ENCODE results near the gene CNOT4. TPM values are rescaled to one million over a fixed set of nuclear protein-coding genes. Genes with fewer than 3 reads are reported as not detected.

The CNOT4 gene
- total RNA-seq, 4 donors from 2014 or later: 17.8 to 35.0 (median 26.2) TPM

GRCh38 chr7:135320268-135320667 is 189.6 kb downstream of the CNOT4 start:
- peak overlapping the region in 2 of 4 donors; percentile 7 to 29 for H3K27ac ChIP-seq
- H3K4me1 ChIP-seq: peaks cover 0 to 21% (median 3%) of the 10 kb centered on the region in 3 donors
- H3K9me3 ChIP-seq: no peaks in the 10 kb centered on the region
- H3K27me3 ChIP-seq: no peaks in the 10 kb centered on the region
- peak; percentile 50 for ATAC-seq
- H3K4me3 ChIP-seq: no peak overlapping the region
- TF ChIP-seq CTCF (IDR thresholded peaks at IDR 0.05) (no peak), POLR2A (IDR thresholded peaks at IDR 0.05) (no peak), POLR2AphosphoS5 (IDR thresholded peaks at IDR 0.05) (peak; percentile 35), EP300 (IDR thresholded peaks at IDR 0.05) (no peak)
- no peaks in the 10 kb centered on the region for H3K36me3 ChIP-seq
- 5 to 9% methylated on average over 4 of the region's 8 CpGs for WGBS, 2 donors (ENCODE audit: low coverage in 1 of 2)

GRCh38 chr7:135317676-135318325 is 192.1 kb downstream of the CNOT4 start:
- 53 to 72% methylated on average over 5 to 6 of the region's 10 CpGs for WGBS, 2 donors (ENCODE audit: low coverage in 1 of 2)
- ATAC-seq: peak; percentile 48
- Histone ChIP-seq H3K27ac (peak overlapping the region in 2 of 4 donors; percentile 15 to 35), H3K9me3 (no peaks in the 10 kb centered on the region), H3K4me3 (no peak overlapping the region), H3K27me3 (no peaks in the 10 kb centered on the region), H3K36me3 (no peaks in the 10 kb centered on the region), H3K4me1 (peaks cover 0 to 21% (median 3%) of the 10 kb centered on the region in 3 donors)
- no peak for TF ChIP-seq POLR2AphosphoS5 (IDR thresholded peaks at IDR 0.05)
- no peak for TF ChIP-seq CTCF (IDR thresholded peaks at IDR 0.05)
- TF ChIP-seq EP300 (IDR thresholded peaks at IDR 0.05): no peak
- TF ChIP-seq POLR2A (IDR thresholded peaks at IDR 0.05): no peak

GRCh38 chr7:135316648-135317313 is 193.1 kb downstream of the CNOT4 start:
- ATAC-seq: no peak
- no peak overlapping the region for H3K4me3 ChIP-seq
- no CpG with 5 or more reads among the region's 8 CpGs for WGBS, 2 donors (ENCODE audit: low coverage in 1 of 2)
- H3K27me3 ChIP-seq: no peaks in the 10 kb centered on the region
- peak overlapping the region in 1 of 4 donors; percentile 15 for H3K27ac ChIP-seq
- H3K4me1 ChIP-seq: peaks cover 0 to 19% (median 3%) of the 10 kb centered on the region in 3 donors
- H3K9me3 ChIP-seq: no peaks in the 10 kb centered on the region
- no peak for TF ChIP-seq POLR2AphosphoS5 (IDR thresholded peaks at IDR 0.05)
- TF ChIP-seq EP300 (IDR thresholded peaks at IDR 0.05): no peak
- no peak for TF ChIP-seq CTCF (IDR thresholded peaks at IDR 0.05)
- TF ChIP-seq POLR2A (IDR thresholded peaks at IDR 0.05): no peak
- no peaks in the 10 kb centered on the region for H3K36me3 ChIP-seq

- Histone ChIP-seq H3K36me3 (no peaks in the 10 kb centered on the region), H3K4me3 (no peak overlapping the region), H3K27me3 (no peaks in the 10 kb centered on the region), H3K27ac (no peak overlapping the region), H3K4me1 (no peaks in the 10 kb centered on the region), H3K9me3 (no peaks in the 10 kb centered on the region)
- no peak for ATAC-seq
- WGBS, 2 donors (ENCODE audit: low coverage in 1 of 2): 88 to 94% methylated on average over 3 to 5 of the region's 10 CpGs
- no peak for TF ChIP-seq CTCF (IDR thresholded peaks at IDR 0.05)
- no peak for TF ChIP-seq POLR2A (IDR thresholded peaks at IDR 0.05)
- no peak for TF ChIP-seq POLR2AphosphoS5 (IDR thresholded peaks at IDR 0.05)
- no peak for TF ChIP-seq EP300 (IDR thresholded peaks at IDR 0.05)
Observed at GRCh38 chr7:135313971-135314370, 195.9 kb downstream of the CNOT4 start.

Other genes with a start within 250 kb of the CNOT4 start
- gene NUP205, start 47.8 kb upstream of the CNOT4 start, total RNA-seq: 10 to 100 TPM; 28.4 to 38.8 (median 32.4) TPM
- 10 to 100 TPM in 2 of 4 donors, 1 to 10 TPM in 2; 6.5 to 17.4 (median 11.9) TPM for gene STMP1, start 152.4 kb upstream of the CNOT4 start, total RNA-seq
- gene SLC13A4, start 218.1 kb upstream of the CNOT4 start, total RNA-seq: 1 to 10 TPM in 1 of 4 donors, under 1 TPM in 1, not detected in 2; 0.27 to 1.7 TPM
- gene FAM180A, start 238.7 kb upstream of the CNOT4 start, total RNA-seq: 1 to 10 TPM; 2.6 to 8.5 (median 3.7) TPM